Ascending aorta (tissue), 2 donors: ENCODE data around the gene C17orf58. TPM values are rescaled to one million over a fixed set of nuclear protein-coding genes. Genes with fewer than 3 reads are reported as not detected.
"Not testable (repeated sequence)": the region's sequence is repeated elsewhere in the genome, so short reads cannot be mapped to it uniquely, and the experiment has no call there.

Experiments used
- DNase-seq, 2 donors: peaks; one replicate each; pipeline ENCODE4 v3.0.0-alpha.2; 2019; ENCODE audit warnings: low spot score in 2 of 2
- H3K27ac ChIP-seq, 2 donors: fragments of 200-600 bp; sonication (generic); one replicate each; pipeline ENCODE4 v1.5.1; 2016 to 2017; ENCODE audit warnings: mild to moderate bottlenecking in 1 of 2
- H3K27me3 ChIP-seq: fragments of 200-600 bp; sonication (generic); one replicate; pipeline ENCODE4 v1.5.1; 2017
- H3K36me3 ChIP-seq, 2 donors: fragments of 200-600 bp; sonication (generic); one replicate each; pipeline ENCODE4 v1.5.1; 2016
- H3K4me1 ChIP-seq, 2 donors: fragments of 200-600 bp; sonication (generic); one replicate each; pipeline ENCODE4 v1.5.1; 2016 to 2017; ENCODE audit warnings: mild to moderate bottlenecking in 1 of 2
- H3K4me3 ChIP-seq, 2 donors: fragments of 200-600 bp; sonication (generic); one replicate each; pipeline ENCODE4 v1.5.1; 2016 to 2017; ENCODE audit warnings: mild to moderate bottlenecking in 1 of 2
- H3K9me3 ChIP-seq, 2 donors: fragments of 200-600 bp; sonication (generic); one replicate each; pipeline ENCODE4 v1.5.1; 2016
- intact Hi-C: fragments of 100-400 bp; cut with DNase I; formaldehyde crosslinking; loops from one replicate; pipeline ENCODE4 v1.15.1; 2023
- total RNA-seq: library from RNA; depleted of rRNA; stranded (reverse); fragments of >200 nt; gene quantifications from one replicate; pipeline ENCODE4 v1.1.0, GENCODE V29; 2016
- TF ChIP-seq, protein P1 (sequence below), 3 experiments: fragments of 200-600 bp in 2 of 3; fragments of 450-650 bp in 1 of 3; sonication (generic) in 2 of 3; IDR thresholded peaks; one replicate each; pipeline ENCODE4 v1.5.1; 2016 to 2019; ENCODE audit warnings: antibody characterized with exemption in 3 of 3, mild to moderate bottlenecking in 1 of 3, moderate library complexity in 1 of 3

The C17orf58 gene
- 3.2 TPM for total RNA-seq

GRCh38 chr17:67996301-67997171 is at the start of gene C17orf58:
Gene C17orf58, minus strand, starts transcription at chr17:67996469. Its CDS starts 271 bp downstream, at chr17:67996198.
- H3K27me3 ChIP-seq, H3K36me3 ChIP-seq, H3K9me3 ChIP-seq, H3K4me1 ChIP-seq, intact Hi-C loops: not testable (repeated sequence)
- Histone ChIP-seq H3K27ac (peak within 1 kb of the TSS; percentile 1 to 42), H3K4me3 (peak within 1 kb of the TSS; percentile 64 to 91)
- peak in 1 of 2 donors; percentile 57 for DNase-seq

GRCh38 chr17:68036304-68037147 is 40.3 kb upstream of the C17orf58 start:
- TF ChIP-seq, protein P1, sequence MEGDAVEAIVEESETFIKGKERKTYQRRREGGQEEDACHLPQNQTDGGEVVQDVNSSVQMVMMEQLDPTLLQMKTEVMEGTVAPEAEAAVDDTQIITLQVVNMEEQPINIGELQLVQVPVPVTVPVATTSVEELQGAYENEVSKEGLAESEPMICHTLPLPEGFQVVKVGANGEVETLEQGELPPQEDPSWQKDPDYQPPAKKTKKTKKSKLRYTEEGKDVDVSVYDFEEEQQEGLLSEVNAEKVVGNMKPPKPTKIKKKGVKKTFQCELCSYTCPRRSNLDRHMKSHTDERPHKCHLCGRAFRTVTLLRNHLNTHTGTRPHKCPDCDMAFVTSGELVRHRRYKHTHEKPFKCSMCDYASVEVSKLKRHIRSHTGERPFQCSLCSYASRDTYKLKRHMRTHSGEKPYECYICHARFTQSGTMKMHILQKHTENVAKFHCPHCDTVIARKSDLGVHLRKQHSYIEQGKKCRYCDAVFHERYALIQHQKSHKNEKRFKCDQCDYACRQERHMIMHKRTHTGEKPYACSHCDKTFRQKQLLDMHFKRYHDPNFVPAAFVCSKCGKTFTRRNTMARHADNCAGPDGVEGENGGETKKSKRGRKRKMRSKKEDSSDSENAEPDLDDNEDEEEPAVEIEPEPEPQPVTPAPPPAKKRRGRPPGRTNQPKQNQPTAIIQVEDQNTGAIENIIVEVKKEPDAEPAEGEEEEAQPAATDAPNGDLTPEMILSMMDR (IDR thresholded peaks at IDR 0.05) = no peak
- Histone ChIP-seq H3K9me3 (no peaks in the 10 kb centered on the region), H3K4me1 (peaks cover 0 to 7% of the 10 kb centered on the region in 2 donors), H3K27me3 (no peaks in the 10 kb centered on the region), H3K27ac (peak overlapping the region; percentile 64 to 76), H3K4me3 (peak overlapping the region; percentile 90 to 97), H3K36me3 (peaks cover 20 to 26% of the 10 kb centered on the region in 2 donors)
- DNase-seq = no peak
- intact Hi-C loops = loop anchor here (5.0 to 10.0 kb wide), 2 partner anchors 209 to 418 kb away; partner anchors contain the start of genes BPTF and WIPI1

DNA sequence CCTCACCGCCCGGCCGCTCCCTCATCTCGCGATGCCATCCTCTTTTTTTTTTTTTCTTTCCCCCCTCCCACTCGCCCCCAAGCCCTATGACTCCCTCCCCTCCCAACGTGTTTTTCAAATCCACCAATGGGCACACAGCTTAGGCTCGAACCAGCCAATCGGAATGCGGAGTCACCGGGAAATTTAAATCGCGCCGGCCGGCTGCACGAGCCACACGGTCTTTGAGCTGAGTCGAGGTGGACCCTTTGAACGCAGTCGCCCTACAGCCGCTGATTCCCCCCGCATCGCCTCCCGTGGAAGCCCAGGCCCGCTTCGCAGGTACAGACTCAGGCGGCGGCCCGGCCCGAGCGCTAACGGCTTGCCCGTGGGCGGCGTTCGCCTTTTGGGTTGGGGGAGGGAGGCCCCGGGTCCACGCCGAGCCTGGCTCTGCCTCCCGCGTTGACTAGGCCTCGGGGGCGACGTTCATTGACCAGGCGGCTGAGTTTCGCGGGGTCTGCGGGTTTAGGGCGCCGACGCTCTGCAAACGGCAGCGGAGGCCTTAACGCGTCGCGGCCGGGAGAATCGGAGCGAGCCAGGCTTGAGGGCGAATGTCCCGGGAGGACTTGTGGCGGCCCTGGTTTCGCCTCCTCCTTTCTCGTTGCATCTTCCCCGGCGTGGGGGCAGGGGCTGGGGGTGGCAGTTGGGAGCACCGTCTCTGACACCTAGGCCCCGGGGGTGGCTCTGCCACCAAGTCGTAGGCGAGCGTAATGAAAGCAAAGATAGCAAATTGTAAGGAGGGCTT is 39.4 kb upstream of the C17orf58 start, which contains the start of gene KPNA2:
KPNA2 (plus strand) TSS at position 213 of the 781 bp plus-strand sequence. CDS start 1,398 bp downstream, outside the sequence.
- peak; percentile 78 to 95 for DNase-seq
- Histone ChIP-seq H3K9me3 (no peaks in the 10 kb centered on the region), H3K36me3 (peaks cover 12 to 18% of the 10 kb centered on the region in 2 donors), H3K4me1 (peaks cover 0 to 7% of the 10 kb centered on the region in 2 donors), H3K4me3 (peak within 1 kb of the TSS; percentile 90 to 97), H3K27me3 (no peaks in the 10 kb centered on the region), H3K27ac (peak within 1 kb of the TSS; percentile 64 to 76)
- intact Hi-C loops = loop anchor here (1.0 to 10.0 kb wide), 6 partner anchors 15 to 419 kb away; partner anchors contain the start of genes BPTF, NOL11 and WIPI1
- TF ChIP-seq, protein P1 (IDR thresholded peaks at IDR 0.05) = no peak

GRCh38 chr17:68035131-68035522 is 38.9 kb upstream of the C17orf58 start:
- DNase-seq = peak; percentile 60 to 95
- Histone ChIP-seq H3K4me1 (peaks cover 0 to 7% of the 10 kb centered on the region in 2 donors), H3K27me3 (no peaks in the 10 kb centered on the region), H3K9me3 (no peaks in the 10 kb centered on the region), H3K27ac (no peak overlapping the region), H3K4me3 (peak overlapping the region; percentile 38 to 52), H3K36me3 (peaks cover 6 to 13% of the 10 kb centered on the region in 2 donors)
- intact Hi-C loops = loop anchor here (1.0 to 10.0 kb wide), 6 partner anchors 15 to 420 kb away; partner anchors contain the start of genes BPTF, NOL11 and WIPI1
- TF ChIP-seq, protein P1 (IDR thresholded peaks at IDR 0.05) = no peak

- TF ChIP-seq, protein P1 (IDR thresholded peaks at IDR 0.05) = no peak
- no peaks in the 10 kb centered on the region for H3K9me3 ChIP-seq
- no peak for DNase-seq
- peaks cover 6 to 13% of the 10 kb centered on the region in 2 donors for H3K36me3 ChIP-seq
- intact Hi-C loops = loop anchor here (10.0 kb wide), 1 partner anchor 420 kb away; the partner anchor contains the start of gene WIPI1
- H3K27ac ChIP-seq = no peak overlapping the region
- H3K27me3 ChIP-seq = no peaks in the 10 kb centered on the region
- H3K4me3 ChIP-seq = peak overlapping the region in 1 of 2 donors; percentile 52
- peaks cover 0 to 7% of the 10 kb centered on the region in 2 donors for H3K4me1 ChIP-seq
Measured at GRCh38 chr17:68034452-68034776, 38.1 kb upstream of the C17orf58 start.
